HEK293 (cell line): Measurements from ENCODE around the gene RNASE4.

Experiments used
- GLI4 ChIP-seq: fragments of 450-650 bp; formaldehyde crosslinking; IDR thresholded peaks from 2 replicates; pipeline ENCODE4 v1.5.1; 2016; ENCODE audit warnings: missing biosample characterization, missing genetic modification characterization
- HOXD13 ChIP-seq: sonication (generic); formaldehyde crosslinking; IDR thresholded peaks from 2 replicates; pipeline ENCODE4 v1.8.0; 2022; ENCODE audit warnings: missing genetic modification reagents, borderline replicate concordance
- RBAK ChIP-seq: fragments of 450-650 bp; formaldehyde crosslinking; IDR thresholded peaks from 2 replicates; pipeline ENCODE4 v1.5.1; 2016; ENCODE audit warnings: missing biosample characterization, missing genetic modification characterization
- SALL2 ChIP-seq: fragments of 450-650 bp; formaldehyde crosslinking; IDR thresholded peaks from 2 replicates; pipeline ENCODE4 v1.5.0; 2017; ENCODE audit warnings: missing biosample characterization, mild to moderate bottlenecking, missing genetic modification characterization, borderline replicate concordance
- ZBTB48 ChIP-seq: fragments of 450-650 bp; formaldehyde crosslinking; IDR thresholded peaks from 2 replicates; pipeline ENCODE4 v1.5.1; 2016; ENCODE audit warnings: missing biosample characterization, missing genetic modification characterization
- ZFP41 ChIP-seq: fragments of 450-650 bp; formaldehyde crosslinking; IDR thresholded peaks from 2 replicates; pipeline ENCODE4 v1.5.1; 2016; ENCODE audit warnings: missing biosample characterization, missing genetic modification characterization, borderline replicate concordance
- ZFP69B ChIP-seq: fragments of 450-650 bp; formaldehyde crosslinking; IDR thresholded peaks from 2 replicates; pipeline ENCODE4 v1.5.1; 2016; ENCODE audit warnings: missing biosample characterization, missing genetic modification characterization
- ZNF140 ChIP-seq: fragments of 450-650 bp; formaldehyde crosslinking; IDR thresholded peaks from 2 replicates; pipeline ENCODE4 v1.5.1; 2016; ENCODE audit warnings: missing biosample characterization, missing genetic modification characterization
- ZNF169 ChIP-seq: fragments of 450-650 bp; formaldehyde crosslinking; IDR thresholded peaks from 2 replicates; pipeline ENCODE4 v1.5.1; 2016; ENCODE audit warnings: missing biosample characterization, missing genetic modification characterization
- ZNF19 ChIP-seq: fragments of 450-650 bp; formaldehyde crosslinking; IDR thresholded peaks from 2 replicates; pipeline ENCODE4; 2016; ENCODE audit warnings: missing biosample characterization, missing genetic modification characterization, low read depth
- ZNF274 ChIP-seq, 2 experiments: fragments of 200-500 bp in 1 of 2; fragments of 450-650 bp in 1 of 2; sonication (Bioruptor generic) in 1 of 2; formaldehyde crosslinking in 1 of 2; IDR thresholded peaks; 2 replicates each; pipeline versions ENCODE4 v1.5.1 to v1.6.1; 2014 to 2016; ENCODE audit warnings: borderline replicate concordance in 1 of 2, inconsistent platforms in 1 of 2, low read length in 1 of 2, missing biosample characterization in 1 of 2, missing genetic modification characterization in 1 of 2
- ZNF302 ChIP-seq: fragments of 450-650 bp; formaldehyde crosslinking; IDR thresholded peaks from 2 replicates; pipeline ENCODE4 v1.5.1; 2016; ENCODE audit warnings: missing biosample characterization, missing genetic modification characterization, low read depth
- ZNF391 ChIP-seq: fragments of 450-650 bp; formaldehyde crosslinking; IDR thresholded peaks from 2 replicates; pipeline ENCODE4 v1.5.1; 2016; ENCODE audit warnings: low read depth, missing biosample characterization, missing genetic modification characterization, borderline replicate concordance
- ZNF555 ChIP-seq: fragments of 450-650 bp; formaldehyde crosslinking; conservative IDR thresholded peaks from 2 replicates; pipeline ENCODE4 v1.5.1; 2017; ENCODE audit warnings: missing biosample characterization, mild to moderate bottlenecking, missing genetic modification characterization, inconsistent platforms
- ZNF558 ChIP-seq: fragments of 450-650 bp; formaldehyde crosslinking; IDR thresholded peaks from 2 replicates; pipeline ENCODE4 v1.5.1; 2016; ENCODE audit warnings: missing biosample characterization, missing genetic modification characterization
- ZNF621 ChIP-seq: fragments of 450-650 bp; formaldehyde crosslinking; IDR thresholded peaks from 2 replicates; pipeline ENCODE4 v1.5.1; 2017; ENCODE audit warnings: missing biosample characterization, missing genetic modification characterization
- ZNF629 ChIP-seq: fragments of 450-650 bp; formaldehyde crosslinking; IDR thresholded peaks from 2 replicates; pipeline ENCODE4 v1.5.1; 2017; ENCODE audit warnings: missing biosample characterization, missing genetic modification characterization
- ZNF660 ChIP-seq: fragments of 450-650 bp; IDR thresholded peaks from 2 replicates; pipeline ENCODE4 v1.5.1; 2018; ENCODE audit warnings: missing biosample characterization, mild to moderate bottlenecking, missing genetic modification characterization
- ZNF664 ChIP-seq: fragments of 450-650 bp; formaldehyde crosslinking; IDR thresholded peaks from 2 replicates; pipeline ENCODE4 v1.5.1; 2016; ENCODE audit warnings: missing biosample characterization, missing genetic modification characterization
- ZNF777 ChIP-seq: fragments of 450-650 bp; formaldehyde crosslinking; IDR thresholded peaks from 2 replicates; pipeline ENCODE4 v1.5.1; 2017; ENCODE audit warnings: missing biosample characterization, missing genetic modification characterization, borderline replicate concordance
- ZNF785 ChIP-seq: fragments of 450-650 bp; formaldehyde crosslinking; IDR thresholded peaks from 2 replicates; pipeline ENCODE4 v1.5.1; 2016; ENCODE audit warnings: missing biosample characterization, missing genetic modification characterization
- ZNF837 ChIP-seq: fragments of 450-650 bp; formaldehyde crosslinking; IDR thresholded peaks from 2 replicates; pipeline ENCODE4 v1.5.1; 2016; ENCODE audit warnings: missing biosample characterization, missing genetic modification characterization
- ZXDB ChIP-seq: fragments of 450-650 bp; formaldehyde crosslinking; IDR thresholded peaks from 2 replicates; pipeline ENCODE4 v1.5.1; 2016; ENCODE audit warnings: missing biosample characterization, missing genetic modification characterization
- TF ChIP-seq, protein P1 (sequence below): fragments of 450-650 bp; formaldehyde crosslinking; optimal IDR thresholded peaks from 2 replicates; pipeline ENCODE3; 2016; ENCODE audit warnings: missing biosample characterization, mild to moderate bottlenecking, missing genetic modification characterization
- TF ChIP-seq, protein P2 (sequence below): fragments of 450-650 bp; formaldehyde crosslinking; IDR thresholded peaks from 2 replicates; pipeline ENCODE4 v1.5.1; 2016; ENCODE audit warnings: missing biosample characterization, missing genetic modification characterization, low read depth
- TF ChIP-seq, protein P3 (sequence below): fragments of 450-650 bp; formaldehyde crosslinking; conservative IDR thresholded peaks from 2 replicates; pipeline ENCODE4 v1.5.1; 2016; ENCODE audit warnings: low read depth, missing biosample characterization, missing genetic modification characterization
- TF ChIP-seq, protein P4 (sequence below): fragments of 450-650 bp; formaldehyde crosslinking; IDR thresholded peaks from 2 replicates; pipeline ENCODE4; 2016; ENCODE audit warnings: missing biosample characterization, missing genetic modification characterization
- TF ChIP-seq, protein P5 (sequence below): fragments of 450-650 bp; formaldehyde crosslinking; IDR thresholded peaks from 2 replicates; pipeline ENCODE4 v1.5.1; 2016; ENCODE audit warnings: missing biosample characterization, missing genetic modification characterization, low read depth

Gene RNASE4

DNA sequence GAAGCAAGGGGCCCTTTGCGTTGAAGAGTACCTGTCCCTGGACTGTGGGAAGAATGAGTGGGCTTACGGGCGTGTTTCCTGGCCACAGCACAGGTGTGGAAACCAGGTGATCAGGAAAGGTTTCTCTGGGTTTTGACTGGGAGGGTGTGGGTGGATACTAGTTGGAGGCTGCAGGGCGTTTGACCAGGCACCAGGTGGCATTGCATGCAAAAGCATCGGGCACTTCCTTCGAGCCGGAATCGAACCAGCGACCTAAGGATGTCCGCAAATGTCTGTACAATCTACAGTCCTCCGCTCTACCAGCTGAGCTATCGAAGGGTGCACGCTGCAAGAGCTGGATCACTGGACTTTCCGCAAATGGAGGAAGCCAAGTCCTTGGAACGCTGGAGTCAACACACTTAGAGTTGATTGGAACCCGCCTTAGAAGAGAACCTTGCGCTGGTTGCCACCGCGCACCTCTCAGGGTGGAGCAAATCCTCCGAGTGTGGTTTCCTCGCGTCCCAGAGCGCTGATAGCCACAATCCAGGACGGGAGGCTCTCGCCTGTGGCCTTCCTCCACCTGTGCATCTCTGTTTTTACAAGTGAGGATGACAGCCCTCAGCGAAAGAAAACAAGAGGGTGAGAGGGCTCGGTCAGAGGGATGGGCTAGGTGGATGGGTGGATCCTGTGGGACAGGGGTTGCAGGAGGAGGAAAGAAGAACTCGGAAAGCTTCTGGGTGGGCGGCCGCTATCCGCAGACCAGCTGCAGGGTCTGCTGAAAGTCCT lies 21.2 kb upstream of the RNASE4 start (continued):
- TF ChIP-seq, protein P1, sequence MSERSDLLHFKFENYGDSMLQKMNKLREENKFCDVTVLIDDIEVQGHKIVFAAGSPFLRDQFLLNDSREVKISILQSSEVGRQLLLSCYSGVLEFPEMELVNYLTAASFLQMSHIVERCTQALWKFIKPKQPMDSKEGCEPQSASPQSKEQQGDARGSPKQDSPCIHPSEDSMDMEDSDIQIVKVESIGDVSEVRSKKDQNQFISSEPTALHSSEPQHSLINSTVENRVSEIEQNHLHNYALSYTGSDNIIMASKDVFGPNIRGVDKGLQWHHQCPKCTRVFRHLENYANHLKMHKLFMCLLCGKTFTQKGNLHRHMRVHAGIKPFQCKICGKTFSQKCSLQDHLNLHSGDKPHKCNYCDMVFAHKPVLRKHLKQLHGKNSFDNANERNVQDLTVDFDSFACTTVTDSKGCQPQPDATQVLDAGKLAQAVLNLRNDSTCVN (tag by site-specific recombination) = peak; percentile 42
- TF ChIP-seq HOXD13 (CRISPR knock-in tag) (no peak), ZNF19 (tag by site-specific recombination) (no peak), ZFP41 (tag by site-specific recombination) (no peak), ZNF777 (tag by site-specific recombination) (no peak), ZNF558 (tag by site-specific recombination) (peak; percentile 64; the same call in 1 of the 2 replicates), ZNF621 (no peak), SALL2 (tag by site-specific recombination) (no peak), ZNF391 (tag by site-specific recombination) (peak; percentile 94; the same call in 1 of the 2 replicates), ZBTB48 (tag by site-specific recombination) (peak; percentile 52), ZNF629 (tag by site-specific recombination) (peak; percentile 77; the same call in 1 of the 2 replicates), ZNF302 (tag by site-specific recombination) (no peak), ZNF140 (no peak), ZFP69B (no peak; the same call in 1 of the 2 replicates), ZNF785 (0 out of 2 replicates have a peak, but pooled peaks have one; percentile 47), ZNF169 (no peak), ZNF660 (tag by site-specific recombination) (peak; percentile 96), RBAK (no peak), ZNF274 (IDR thresholded peaks at IDR 0.05; ENCODE audit: low read length) (no peak), ZNF274 (tag by site-specific recombination; IDR thresholded peaks at IDR 0.05; ENCODE audit: borderline replicate concordance) (no peak), GLI4 (tag by site-specific recombination) (no peak; the same call in 1 of the 2 replicates), ZNF555 (tag by site-specific recombination) (no peak), ZNF837 (tag by site-specific recombination) (peak; percentile 81; the same call in 1 of the 2 replicates), ZNF664 (tag by site-specific recombination) (no peak), ZXDB (peak; percentile 91)
- TF ChIP-seq, protein P2, sequence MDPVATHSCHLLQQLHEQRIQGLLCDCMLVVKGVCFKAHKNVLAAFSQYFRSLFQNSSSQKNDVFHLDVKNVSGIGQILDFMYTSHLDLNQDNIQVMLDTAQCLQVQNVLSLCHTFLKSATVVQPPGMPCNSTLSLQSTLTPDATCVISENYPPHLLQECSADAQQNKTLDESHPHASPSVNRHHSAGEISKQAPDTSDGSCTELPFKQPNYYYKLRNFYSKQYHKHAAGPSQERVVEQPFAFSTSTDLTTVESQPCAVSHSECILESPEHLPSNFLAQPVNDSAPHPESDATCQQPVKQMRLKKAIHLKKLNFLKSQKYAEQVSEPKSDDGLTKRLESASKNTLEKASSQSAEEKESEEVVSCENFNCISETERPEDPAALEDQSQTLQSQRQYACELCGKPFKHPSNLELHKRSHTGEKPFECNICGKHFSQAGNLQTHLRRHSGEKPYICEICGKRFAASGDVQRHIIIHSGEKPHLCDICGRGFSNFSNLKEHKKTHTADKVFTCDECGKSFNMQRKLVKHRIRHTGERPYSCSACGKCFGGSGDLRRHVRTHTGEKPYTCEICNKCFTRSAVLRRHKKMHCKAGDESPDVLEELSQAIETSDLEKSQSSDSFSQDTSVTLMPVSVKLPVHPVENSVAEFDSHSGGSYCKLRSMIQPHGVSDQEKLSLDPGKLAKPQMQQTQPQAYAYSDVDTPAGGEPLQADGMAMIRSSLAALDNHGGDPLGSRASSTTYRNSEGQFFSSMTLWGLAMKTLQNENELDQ (tag by site-specific recombination) = no peak
- TF ChIP-seq, protein P3, sequence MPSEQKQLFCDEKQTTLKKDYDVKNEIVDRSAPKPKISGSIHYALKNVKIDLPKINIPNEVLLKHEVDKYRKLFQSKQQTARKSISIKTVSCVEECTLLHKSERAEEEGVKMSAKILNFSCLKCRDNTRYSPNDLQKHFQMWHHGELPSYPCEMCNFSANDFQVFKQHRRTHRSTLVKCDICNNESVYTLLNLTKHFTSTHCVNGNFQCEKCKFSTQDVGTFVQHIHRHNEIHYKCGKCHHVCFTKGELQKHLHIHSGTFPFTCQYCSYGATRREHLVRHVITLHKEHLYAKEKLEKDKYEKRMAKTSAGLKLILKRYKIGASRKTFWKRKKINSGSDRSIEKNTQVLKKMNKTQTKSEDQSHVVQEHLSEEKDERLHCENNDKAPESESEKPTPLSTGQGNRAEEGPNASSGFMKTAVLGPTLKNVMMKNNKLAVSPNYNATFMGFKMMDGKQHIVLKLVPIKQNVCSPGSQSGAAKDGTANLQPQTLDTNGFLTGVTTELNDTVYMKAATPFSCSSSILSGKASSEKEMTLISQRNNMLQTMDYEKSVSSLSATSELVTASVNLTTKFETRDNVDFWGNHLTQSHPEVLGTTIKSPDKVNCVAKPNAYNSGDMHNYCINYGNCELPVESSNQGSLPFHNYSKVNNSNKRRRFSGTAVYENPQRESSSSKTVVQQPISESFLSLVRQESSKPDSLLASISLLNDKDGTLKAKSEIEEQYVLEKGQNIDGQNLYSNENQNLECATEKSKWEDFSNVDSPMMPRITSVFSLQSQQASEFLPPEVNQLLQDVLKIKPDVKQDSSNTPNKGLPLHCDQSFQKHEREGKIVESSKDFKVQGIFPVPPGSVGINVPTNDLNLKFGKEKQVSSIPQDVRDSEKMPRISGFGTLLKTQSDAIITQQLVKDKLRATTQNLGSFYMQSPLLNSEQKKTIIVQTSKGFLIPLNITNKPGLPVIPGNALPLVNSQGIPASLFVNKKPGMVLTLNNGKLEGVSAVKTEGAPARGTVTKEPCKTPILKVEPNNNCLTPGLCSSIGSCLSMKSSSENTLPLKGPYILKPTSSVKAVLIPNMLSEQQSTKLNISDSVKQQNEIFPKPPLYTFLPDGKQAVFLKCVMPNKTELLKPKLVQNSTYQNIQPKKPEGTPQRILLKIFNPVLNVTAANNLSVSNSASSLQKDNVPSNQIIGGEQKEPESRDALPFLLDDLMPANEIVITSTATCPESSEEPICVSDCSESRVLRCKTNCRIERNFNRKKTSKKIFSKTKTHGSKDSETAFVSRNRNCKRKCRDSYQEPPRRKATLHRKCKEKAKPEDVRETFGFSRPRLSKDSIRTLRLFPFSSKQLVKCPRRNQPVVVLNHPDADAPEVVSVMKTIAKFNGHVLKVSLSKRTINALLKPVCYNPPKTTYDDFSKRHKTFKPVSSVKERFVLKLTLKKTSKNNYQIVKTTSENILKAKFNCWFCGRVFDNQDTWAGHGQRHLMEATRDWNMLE (tag by site-specific recombination) = no peak
- TF ChIP-seq, protein P4, sequence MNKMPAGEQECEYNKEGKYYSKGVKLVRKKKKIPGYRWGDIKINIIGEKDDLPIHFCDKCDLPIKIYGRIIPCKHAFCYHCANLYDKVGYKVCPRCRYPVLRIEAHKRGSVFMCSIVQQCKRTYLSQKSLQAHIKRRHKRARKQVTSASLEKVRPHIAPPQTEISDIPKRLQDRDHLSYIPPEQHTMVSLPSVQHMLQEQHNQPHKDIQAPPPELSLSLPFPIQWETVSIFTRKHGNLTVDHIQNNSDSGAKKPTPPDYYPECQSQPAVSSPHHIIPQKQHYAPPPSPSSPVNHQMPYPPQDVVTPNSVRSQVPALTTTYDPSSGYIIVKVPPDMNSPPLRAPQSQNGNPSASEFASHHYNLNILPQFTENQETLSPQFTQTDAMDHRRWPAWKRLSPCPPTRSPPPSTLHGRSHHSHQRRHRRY (tag by site-specific recombination) = no peak
- TF ChIP-seq, protein P5, sequence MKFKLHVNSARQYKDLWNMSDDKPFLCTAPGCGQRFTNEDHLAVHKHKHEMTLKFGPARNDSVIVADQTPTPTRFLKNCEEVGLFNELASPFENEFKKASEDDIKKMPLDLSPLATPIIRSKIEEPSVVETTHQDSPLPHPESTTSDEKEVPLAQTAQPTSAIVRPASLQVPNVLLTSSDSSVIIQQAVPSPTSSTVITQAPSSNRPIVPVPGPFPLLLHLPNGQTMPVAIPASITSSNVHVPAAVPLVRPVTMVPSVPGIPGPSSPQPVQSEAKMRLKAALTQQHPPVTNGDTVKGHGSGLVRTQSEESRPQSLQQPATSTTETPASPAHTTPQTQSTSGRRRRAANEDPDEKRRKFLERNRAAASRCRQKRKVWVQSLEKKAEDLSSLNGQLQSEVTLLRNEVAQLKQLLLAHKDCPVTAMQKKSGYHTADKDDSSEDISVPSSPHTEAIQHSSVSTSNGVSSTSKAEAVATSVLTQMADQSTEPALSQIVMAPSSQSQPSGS (tag by site-specific recombination) = no peak
